ENCODE results near the gene C1orf159. TPM values are rescaled to one million over a fixed set of nuclear protein-coding genes. Genes with fewer than 3 reads are reported as not detected.

C1orf159 gene
- total RNA-seq, 2 experiments from 2014 or later = 18.0 to 22.0 TPM

DNA sequence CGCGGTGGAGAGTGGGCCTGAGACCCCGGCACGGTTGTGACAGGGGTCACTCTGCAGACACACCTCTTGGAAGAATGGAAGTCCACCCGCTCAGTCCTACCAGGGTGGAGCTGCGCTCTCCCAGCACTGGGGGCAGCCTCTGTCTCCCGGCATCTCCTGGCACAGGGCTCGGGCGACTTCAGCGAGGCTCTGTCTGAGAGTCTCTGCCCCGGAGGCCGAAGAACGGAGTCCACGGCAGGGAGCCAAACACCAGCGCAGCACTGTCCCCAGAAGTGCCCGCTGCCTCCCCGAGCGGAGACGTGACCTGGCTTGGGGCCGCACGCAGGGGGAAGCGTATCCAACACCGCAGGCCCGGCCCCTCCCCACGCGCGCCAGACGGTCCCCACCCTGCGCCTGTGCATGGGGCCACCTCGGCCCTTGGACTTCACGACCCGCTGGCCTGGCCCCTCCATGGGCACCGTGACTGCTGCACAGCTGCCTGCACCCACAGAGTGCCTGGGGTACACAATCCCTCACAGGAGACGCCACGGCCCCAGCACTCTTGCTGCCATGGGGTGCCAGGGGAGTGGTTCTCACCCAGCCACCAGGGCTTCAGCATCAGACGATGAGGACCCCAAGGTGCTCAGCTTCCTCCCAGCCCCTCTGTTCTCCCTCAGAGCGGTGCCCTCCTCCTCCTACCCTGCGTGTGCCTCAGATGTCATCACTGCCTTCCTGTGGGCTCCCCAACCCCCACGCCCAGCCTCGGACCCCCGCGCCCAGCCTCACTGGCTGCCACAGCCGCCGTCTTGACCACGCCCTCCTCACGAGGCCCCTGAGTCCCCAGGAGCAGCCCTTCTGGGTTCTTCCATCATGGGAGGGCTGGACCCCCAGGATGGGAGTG is 26.8 kb downstream of the C1orf159 start:
- H3K27me3 Mint-ChIP-seq = no peaks in the 10 kb centered on the region
- peaks cover 3% of the 10 kb centered on the region for H3K36me3 Mint-ChIP-seq (ENCODE audit: low read depth)
- H3K4me1 Mint-ChIP-seq = no peaks in the 10 kb centered on the region
- DNase-seq = no peak
- H3K27ac Mint-ChIP-seq = no peak overlapping the region
- POLR2A ChIA-PET = no interaction called here
- H3K9me3 Mint-ChIP-seq = peaks cover 3% of the 10 kb centered on the region
- CTCF ChIA-PET = no interaction called here
- no peak overlapping the region for H3K4me3 Mint-ChIP-seq

DNA sequence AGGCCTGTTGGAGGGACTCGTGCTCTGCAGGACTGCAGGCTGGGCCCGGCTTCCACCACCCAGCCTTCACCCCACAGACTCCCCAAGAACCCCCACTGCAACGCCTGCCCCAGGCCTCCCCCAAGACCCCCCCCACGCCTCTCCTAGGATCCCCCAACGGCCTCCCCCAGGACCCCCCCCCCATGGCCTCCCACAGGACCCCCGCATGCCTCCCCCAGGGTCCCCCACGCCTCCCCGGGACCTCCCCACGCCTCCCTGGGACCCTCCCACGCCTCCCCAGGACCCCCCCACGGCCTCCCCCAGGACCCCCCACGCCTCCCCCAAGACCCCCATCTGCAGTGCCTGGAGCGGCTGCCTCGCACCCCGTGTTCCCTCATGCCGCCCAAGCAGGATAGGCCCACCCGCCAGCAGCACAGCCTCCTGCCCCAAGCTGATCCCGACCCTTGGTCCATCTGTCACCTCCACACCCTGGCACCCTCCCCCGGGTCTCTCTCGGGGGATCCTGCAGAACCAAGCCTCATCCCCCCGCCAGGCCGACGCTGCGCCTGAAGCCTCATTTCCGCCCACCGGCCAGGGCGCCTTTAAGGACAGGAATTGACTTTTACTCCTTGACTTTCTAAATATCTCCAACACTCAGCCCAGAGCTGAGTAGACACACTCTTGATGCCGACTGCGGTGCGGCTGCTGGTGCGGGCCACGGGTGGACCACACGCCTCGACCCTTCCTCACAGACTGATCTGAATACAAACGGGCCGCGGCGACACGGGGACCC is 27.7 kb downstream of the C1orf159 start:
- H3K4me3 Mint-ChIP-seq = no peak overlapping the region
- peaks cover 3% of the 10 kb centered on the region for H3K36me3 Mint-ChIP-seq (ENCODE audit: low read depth)
- H3K9me3 Mint-ChIP-seq = peaks cover 3% of the 10 kb centered on the region
- H3K27me3 Mint-ChIP-seq = no peaks in the 10 kb centered on the region
- DNase-seq = no peak
- H3K27ac Mint-ChIP-seq = no peak overlapping the region
- H3K4me1 Mint-ChIP-seq = no peaks in the 10 kb centered on the region
- POLR2A ChIA-PET = no interaction called here
- CTCF ChIA-PET = no interaction called here

DNA sequence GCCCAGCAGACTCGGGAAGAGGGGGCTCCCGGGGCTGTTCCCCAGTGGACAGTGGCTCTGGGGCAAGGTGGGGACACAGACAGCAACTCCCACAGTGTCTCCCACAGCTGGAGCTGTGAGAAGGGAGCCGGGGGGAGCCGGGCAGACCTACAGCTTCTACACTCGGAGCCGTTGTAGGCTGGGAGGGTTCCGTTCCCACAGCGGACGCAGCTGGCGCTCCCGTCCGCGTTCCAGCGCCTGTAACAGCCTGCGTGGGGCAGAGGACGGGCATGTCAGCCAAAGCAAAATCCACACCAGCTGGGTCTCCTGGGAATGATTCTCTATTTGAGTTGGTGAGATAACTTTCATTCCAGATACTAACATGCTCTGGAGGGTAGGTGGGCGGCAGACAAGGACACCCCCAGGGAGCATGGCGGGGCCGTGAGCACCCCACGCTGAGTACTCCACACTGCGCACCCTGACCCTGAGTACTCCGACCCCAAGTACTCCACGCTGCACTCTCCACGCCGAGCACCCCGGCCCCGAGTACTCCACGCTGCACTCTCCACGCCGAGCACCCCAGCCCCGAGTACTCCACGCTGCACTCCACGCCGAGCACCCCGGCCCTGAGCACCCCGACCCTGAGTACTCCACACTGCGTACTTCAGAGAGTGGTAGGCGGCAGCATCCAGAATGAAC is 28.4 kb downstream of the C1orf159 start:
- Mint-ChIP-seq H3K9me3 (no peaks in the 10 kb centered on the region), H3K27ac (no peak overlapping the region), H3K27me3 (no peaks in the 10 kb centered on the region), H3K4me1 (no peaks in the 10 kb centered on the region), H3K4me3 (no peak overlapping the region), H3K36me3 (ENCODE audit: low read depth) (no peaks in the 10 kb centered on the region)
- CTCF ChIA-PET = interaction anchor here (1.3 kb wide), 1 partner anchor 35 kb away, joined by 5 read pairs; no protein-coding TSS in a partner anchor
- DNase-seq = no peak
- POLR2A ChIA-PET = no interaction called here

DNA sequence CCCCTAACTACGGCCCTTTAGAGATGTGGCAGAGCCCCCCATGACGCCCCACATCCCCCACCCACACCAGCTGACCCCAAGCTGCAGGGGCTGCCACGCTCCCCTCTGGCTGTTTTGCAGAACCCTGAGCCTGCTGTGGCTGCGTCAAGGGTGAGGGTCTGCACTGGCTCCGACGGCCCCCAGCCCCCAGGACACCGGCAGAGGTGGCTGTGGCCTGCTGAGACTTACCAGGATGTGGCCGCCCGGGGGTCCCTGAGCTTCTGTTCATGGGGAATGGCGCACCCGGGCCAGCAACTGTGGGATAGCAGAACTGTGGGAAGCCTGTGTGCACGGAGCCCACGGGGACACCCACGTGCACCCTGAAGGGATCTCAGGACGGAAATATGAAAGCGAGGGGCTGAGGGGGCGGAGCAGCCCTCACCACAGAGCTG is 29.0 kb downstream of the C1orf159 start:
- no peak overlapping the region for H3K4me3 Mint-ChIP-seq
- H3K4me1 Mint-ChIP-seq = no peaks in the 10 kb centered on the region
- no peaks in the 10 kb centered on the region for H3K27me3 Mint-ChIP-seq
- no peaks in the 10 kb centered on the region for H3K9me3 Mint-ChIP-seq
- no peak overlapping the region for H3K27ac Mint-ChIP-seq
- H3K36me3 Mint-ChIP-seq (ENCODE audit: low read depth) = no peaks in the 10 kb centered on the region
- ChIA-PET CTCF (interaction anchor here (1.3 kb wide), 1 partner anchor 35 kb away, joined by 5 read pairs; no protein-coding TSS in a partner anchor), POLR2A (no interaction called here)
- no peak for DNase-seq

DNA sequence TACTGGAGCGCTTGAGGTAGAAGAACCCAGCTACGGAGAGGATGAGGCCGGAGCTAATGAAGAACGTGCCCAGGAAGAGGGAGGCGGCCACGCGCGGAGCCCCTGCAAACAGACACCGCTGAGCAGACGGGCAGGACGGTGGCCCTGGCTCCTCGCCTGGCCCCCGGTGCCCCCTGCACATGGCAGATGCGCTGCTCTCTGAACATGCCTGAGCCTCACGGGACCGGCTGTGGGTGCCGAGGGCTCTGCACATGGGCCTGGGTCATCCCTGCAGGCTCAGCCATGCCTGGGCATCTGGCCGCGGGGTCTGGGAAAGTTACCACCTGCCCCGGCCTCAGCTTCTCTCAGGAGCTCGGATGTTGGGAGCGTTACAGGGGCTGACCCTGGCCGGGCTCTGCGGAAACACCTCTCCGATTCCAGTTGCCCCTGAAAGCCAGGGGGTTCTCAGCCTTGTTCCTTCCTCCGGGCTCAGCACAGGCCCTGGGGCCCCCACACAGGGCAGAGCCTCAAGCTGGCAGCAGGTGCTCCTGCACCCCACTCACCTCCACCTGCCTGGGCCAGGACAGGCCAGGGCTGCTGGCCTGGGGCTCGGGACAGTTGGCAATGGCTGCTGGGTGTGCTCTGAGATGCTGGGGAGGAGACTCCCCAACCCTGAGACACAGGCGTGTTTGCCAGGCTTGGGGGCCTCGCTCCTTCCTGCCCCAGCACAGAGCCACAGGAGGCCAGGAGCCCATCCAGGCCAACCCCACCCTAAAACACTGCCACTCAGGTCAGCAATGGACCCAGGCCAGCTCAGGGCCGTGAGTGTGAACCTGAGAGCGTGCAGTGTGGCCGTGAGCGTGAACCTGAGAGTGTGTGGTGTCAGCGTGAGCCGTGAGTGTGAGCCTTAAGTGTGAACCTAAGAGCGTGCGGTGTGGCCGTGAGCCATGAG is 29.7 kb downstream of the C1orf159 start:
- POLR2A ChIA-PET = no interaction called here
- CTCF ChIA-PET = interaction anchor here (1.3 kb wide), 1 partner anchor 36 kb away, joined by 5 read pairs; no protein-coding TSS in a partner anchor
- no peaks in the 10 kb centered on the region for H3K9me3 Mint-ChIP-seq
- no peaks in the 10 kb centered on the region for H3K27me3 Mint-ChIP-seq
- H3K4me3 Mint-ChIP-seq = no peak overlapping the region
- no peak overlapping the region for H3K27ac Mint-ChIP-seq
- no peaks in the 10 kb centered on the region for H3K4me1 Mint-ChIP-seq
- H3K36me3 Mint-ChIP-seq (ENCODE audit: low read depth) = no peaks in the 10 kb centered on the region
- no peak for DNase-seq

DNA sequence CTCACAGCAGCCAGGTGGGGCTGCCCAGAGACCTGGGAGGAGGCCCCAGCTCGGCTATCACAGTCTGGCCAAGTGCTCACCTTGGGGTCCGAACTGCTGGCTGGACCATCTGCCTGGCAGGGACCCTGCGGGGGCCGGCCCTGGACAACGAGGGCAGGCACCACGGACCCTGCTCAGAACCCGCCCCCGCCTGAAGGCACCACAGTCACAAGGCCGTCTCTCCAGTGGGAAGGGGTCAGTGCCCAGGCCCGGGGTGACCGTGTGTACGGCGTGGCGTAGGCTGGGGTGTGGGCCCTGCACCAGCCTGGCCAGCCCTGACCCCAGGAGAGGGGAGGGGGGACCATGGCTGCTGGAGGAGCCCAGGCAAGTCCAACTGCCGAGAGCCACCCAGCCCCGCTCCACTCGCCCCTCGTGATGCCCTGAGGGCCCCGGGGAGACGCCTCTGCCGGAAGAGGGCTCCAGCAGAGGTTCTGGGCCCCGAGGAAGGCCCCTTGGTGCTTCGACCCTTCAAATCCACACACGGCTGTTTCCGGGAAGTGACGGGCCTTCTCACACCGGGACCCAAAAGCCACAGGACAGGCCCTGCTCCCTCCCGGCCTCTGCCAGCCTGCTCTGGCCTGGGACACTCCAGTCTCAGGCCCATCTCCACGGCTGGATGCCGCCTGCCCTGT is 30.6 kb downstream of the C1orf159 start:
- POLR2A ChIA-PET = no interaction called here
- Mint-ChIP-seq H3K9me3 (no peaks in the 10 kb centered on the region), H3K4me1 (no peaks in the 10 kb centered on the region), H3K36me3 (ENCODE audit: low read depth) (no peaks in the 10 kb centered on the region), H3K27me3 (no peaks in the 10 kb centered on the region), H3K27ac (no peak overlapping the region), H3K4me3 (no peak overlapping the region)
- no peak for DNase-seq
- CTCF ChIA-PET = no interaction called here

DNA sequence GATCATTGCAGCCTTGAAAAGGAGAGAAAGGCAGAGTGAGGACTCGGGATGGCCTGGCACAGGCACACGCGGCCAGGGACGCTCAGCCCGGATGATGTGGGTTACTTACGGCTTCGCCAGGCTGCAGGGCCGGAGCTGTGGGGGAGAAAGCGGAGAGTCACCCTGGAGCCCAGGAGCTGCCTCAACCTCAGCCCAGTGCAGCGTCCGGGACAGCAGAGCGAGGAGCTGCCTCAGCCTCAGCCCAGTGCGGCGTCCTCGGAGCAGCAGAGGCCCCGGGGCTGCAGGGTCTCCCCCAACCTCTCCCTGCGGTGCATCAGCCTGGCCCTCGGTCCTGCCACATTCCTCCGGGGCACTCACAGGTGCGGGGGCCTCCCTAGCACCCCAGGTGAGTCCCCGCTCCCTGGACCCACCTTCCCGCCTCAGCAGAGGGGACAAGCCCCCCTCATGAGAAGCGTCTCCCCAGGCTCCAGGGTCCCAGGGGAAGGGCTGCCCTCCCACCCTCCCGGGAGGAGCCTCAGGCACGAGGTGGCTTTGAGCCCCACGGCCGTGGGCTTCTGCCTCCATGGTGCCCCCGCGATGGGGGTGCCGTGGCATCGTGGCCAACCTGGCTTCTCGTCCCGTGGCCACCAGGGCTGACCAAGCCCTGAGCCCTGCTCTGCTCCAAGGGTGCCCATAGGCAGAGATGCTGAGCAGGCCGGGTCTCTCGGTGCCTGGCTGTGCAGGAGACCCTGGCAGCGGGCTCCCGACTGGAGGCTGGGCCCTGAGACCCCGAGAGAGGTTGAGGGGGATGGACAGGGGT is 31.3 kb downstream of the C1orf159 start:
- POLR2A ChIA-PET = no interaction called here
- Mint-ChIP-seq H3K27ac (no peak overlapping the region), H3K27me3 (no peaks in the 10 kb centered on the region), H3K9me3 (no peaks in the 10 kb centered on the region), H3K4me1 (no peaks in the 10 kb centered on the region), H3K36me3 (ENCODE audit: low read depth) (no peaks in the 10 kb centered on the region), H3K4me3 (no peak overlapping the region)
- CTCF ChIA-PET = no interaction called here
- DNase-seq = peak; percentile 5

DNA sequence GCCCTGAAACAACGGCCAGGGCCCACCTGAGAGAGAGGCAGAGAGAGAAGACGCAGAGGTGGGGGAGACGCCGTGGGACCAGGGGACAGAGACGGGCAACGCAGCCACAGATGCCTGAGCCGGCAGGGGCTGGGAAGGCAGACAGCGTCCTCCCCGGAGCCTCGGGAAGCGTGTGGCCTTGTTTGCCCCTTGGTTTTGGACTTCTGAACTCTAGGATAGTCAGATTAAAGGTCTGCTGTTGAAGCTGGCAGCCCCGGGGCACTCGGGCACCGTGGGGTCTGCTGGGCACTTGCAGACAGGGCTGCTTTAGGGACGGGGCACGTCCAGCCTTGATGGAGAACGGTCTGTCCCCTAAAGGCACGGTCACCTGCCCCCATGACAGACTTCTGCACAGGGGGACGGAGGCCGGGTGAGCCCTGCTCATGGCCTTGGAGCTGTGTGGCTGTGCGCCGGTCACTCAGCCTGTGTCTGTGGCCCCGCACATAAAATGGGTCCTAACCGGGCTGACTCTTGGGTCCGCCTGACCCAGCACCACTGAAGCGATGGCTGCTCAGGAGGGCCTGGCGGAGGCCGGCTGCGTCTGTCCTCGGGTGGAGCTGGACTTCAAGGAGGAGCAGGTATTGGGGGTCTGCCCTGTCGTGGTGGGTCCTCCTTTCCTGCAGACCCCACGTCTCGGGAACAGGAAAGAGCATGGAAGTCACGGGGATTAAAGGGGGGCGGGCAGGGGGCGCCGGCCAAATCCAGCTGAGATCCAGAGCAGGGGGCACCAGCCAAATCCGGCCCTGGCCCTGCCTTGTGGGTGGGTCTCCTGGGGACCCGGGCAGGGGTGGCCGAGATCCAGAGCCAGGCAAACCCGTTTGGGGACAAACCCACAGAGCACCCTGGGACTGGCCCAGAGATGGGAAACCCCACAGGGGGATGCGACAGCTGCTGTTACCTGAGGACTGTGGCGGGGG is 32.2 kb downstream of the C1orf159 start:
- POLR2A ChIA-PET = no interaction called here
- H3K27me3 Mint-ChIP-seq = no peaks in the 10 kb centered on the region
- no peaks in the 10 kb centered on the region for H3K9me3 Mint-ChIP-seq
- H3K4me3 Mint-ChIP-seq = no peak overlapping the region
- no peak for DNase-seq
- CTCF ChIA-PET = no interaction called here
- no peaks in the 10 kb centered on the region for H3K36me3 Mint-ChIP-seq (ENCODE audit: low read depth)
- H3K4me1 Mint-ChIP-seq = peaks cover 2% of the 10 kb centered on the region
- no peak overlapping the region for H3K27ac Mint-ChIP-seq

DNA sequence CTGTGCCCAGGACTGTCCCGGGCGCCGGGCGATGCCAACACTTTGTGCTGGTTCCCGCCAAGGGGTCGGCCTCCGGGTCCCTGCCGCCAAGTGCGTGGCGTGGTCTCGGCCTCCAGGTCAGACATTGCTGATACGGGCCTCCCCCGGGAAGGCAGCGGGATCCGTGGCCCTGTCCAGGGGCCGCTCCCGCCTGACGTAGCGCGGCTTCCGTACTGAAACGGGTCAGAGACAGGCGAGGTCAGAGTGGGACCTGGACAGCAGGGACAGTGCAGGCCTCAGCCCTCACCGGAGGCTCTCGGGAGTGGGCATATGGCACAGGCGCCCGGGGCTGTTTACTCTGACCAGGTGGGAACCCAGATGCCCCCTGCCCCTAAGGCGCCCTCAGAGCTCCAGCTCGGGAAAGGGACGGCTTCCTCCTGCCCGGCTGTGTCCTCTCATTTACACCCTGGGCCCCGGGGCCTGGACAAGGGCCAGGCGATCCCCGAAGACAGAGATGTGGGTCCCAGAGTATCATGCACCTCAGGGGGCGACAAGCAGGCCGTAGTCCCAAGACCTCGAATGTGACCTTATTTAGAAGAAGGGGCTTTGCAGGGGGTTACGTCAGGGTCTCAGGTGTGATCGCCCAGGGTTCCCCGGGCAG is 33.0 kb downstream of the C1orf159 start:
- no peaks in the 10 kb centered on the region for H3K9me3 Mint-ChIP-seq
- POLR2A ChIA-PET = no interaction called here
- CTCF ChIA-PET = interaction anchor here (1.5 kb wide), 1 partner anchor 19 kb away, joined by 3 read pairs; no protein-coding TSS in a partner anchor
- no peak overlapping the region for H3K27ac Mint-ChIP-seq
- H3K4me1 Mint-ChIP-seq = peaks cover 2% of the 10 kb centered on the region
- H3K4me3 Mint-ChIP-seq = no peak overlapping the region
- H3K36me3 Mint-ChIP-seq (ENCODE audit: low read depth) = no peaks in the 10 kb centered on the region
- no peaks in the 10 kb centered on the region for H3K27me3 Mint-ChIP-seq
- no peak for DNase-seq

DNA sequence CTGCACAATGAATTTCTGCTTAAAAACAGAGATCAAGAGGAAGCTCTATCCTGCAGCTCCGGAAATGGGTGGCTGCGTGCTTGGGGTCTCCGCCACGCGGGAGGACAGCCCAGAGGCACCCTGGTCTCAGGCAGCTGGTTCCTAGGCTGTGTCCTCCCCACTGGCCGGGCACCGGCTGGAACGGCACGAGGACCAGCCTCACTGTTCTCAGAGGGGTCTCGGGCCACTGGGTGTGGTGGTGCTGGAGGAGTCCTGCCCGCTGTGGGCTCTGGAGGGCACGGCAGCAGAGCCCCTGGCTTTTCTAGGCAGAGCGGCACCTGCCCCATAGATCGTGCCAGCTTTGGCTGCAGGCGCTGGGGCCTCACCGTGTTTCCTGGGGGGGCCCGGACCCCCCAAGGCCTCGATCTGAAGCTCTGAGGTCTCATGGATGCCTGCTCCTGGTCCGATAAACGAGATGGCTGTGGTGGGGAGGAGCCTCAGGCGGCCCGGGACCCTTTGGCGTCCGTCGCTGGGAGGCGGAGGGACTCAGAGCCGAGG is 33.6 kb downstream of the C1orf159 start:
- ChIA-PET POLR2A (no interaction called here), CTCF (interaction anchor here (1.5 kb wide), 1 partner anchor 18 kb away, joined by 3 read pairs; no protein-coding TSS in a partner anchor)
- Mint-ChIP-seq H3K36me3 (ENCODE audit: low read depth) (no peaks in the 10 kb centered on the region), H3K4me1 (peaks cover 2% of the 10 kb centered on the region), H3K4me3 (no peak overlapping the region), H3K27ac (no peak overlapping the region), H3K27me3 (no peaks in the 10 kb centered on the region), H3K9me3 (no peaks in the 10 kb centered on the region)
- no peak for DNase-seq
